Hematopoietic multipotent progenitor cell treated with erythropoietin and hydrocortisone succinate and interleukin-3 and kit ligand, for 17 days (in vitro differentiated cells): Measurements from ENCODE around the gene ALOX5.

Experiments
- DNase-seq: peaks from one replicate; pipeline ENCODE4 v3.0.0-alpha.2; 2015; ENCODE audit warnings: low spot score

The ALOX5 gene

DNA sequence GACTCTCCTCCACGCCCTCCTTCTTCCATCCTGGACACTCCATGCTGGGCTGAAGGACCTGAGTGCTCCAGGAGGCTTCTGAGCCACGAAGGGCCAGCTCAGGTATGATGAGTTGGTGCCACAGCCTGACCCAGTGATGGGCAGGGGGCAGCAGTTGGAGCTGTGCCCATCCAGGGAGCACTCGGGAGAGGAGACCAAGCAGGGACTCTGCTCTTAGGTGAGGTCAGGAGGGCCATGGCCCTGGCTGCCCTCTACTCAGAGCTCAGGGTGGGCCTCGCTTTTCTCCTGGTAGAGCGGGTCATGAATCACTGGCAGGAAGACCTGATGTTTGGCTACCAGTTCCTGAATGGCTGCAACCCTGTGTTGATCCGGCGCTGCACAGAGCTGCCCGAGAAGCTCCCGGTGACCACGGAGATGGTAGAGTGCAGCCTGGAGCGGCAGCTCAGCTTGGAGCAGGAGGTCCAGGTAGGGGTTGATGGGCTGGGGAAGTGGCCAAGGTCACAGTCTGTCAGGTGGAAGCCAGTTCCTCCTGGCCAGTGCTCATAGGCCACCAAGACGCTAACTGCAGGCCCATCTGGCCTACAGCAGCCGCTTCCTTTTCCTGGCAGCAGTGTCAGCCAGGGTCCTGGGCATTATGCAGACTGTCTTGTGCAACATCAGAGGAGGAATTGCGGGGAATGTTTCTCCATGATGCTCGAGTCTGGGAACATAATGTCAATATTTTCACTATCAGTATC, 50.8 kb downstream of the ALOX5 start:
- DNase-seq: no peak

DNA sequence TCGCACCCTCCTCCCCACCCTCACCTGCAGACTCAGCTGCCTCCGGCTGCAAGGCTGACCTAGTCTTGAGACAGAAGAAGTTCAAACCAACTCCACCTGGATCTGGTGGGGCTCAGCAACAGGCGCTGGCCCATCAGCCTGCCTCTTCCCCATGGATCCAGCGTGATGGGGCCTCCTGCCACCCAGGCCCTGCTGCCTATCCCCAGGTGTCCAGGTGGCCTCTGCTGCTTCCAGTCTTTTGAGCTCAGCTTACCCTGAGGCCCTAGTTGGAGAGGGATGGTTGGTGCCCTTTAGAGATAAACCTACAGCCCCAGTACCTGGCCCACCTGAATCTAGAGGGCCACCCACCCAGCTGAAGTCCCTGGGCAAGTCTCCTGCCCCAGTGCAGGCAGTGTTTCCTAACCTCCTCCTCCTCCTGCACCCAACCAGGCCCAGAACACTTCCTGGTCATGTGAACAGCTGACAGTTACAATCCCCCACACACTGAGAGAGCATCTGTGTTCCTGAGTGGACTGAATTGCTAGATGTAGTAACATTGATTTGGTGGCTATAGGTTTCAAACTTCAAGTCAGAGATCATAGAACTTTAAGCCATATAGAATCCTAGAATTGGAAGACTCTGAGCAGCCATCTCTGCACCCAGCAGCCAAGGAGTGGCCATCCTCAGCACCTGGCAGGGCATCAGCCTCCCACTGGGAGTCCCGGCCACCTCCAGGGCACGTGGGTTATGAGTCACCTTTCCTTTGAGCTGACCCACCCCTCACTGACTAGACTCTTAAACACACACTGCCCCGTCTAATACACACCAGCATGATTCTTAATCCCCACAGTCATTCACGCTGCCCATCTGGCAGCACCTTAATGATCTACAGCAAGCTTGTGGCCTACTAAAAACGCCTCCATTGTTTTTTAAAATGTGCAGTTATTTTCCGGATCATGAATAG, 51.9 kb downstream of the ALOX5 start:
- DNase-seq: no peak

DNA sequence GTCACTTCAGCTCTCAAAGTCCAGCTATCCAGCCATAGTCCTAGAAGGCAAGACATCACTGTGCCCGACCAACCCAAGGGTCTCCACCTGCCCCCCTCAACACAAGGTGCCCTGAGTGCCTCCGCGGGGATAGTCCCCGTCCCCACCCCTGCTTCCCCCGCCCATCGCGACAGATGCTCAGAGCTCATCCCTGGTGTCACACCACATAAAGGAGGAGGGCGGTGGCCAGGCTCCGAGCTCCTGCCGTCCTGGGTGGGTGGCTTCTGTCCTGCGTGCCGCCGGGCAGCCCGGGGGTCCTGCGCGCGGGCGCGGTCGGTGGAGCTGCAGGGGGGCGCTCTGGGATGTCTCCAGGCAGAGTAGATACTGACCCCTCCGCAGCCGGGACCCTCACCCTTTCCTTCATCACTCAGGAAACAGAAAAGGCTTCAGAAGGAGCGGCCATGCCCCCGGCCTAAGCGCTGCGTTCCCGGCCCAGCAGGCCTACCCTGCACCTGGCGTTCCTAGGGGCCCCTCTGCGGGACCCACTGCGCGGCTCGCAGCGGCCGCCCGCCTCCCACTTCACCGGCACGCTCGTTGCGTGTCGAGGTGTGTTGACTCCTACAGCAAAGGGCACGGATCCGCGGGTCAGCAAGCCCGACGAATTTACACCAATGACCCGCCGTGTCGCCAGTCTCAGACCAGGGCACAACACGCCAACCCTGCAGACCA, 53.4 kb downstream of the ALOX5 start:
- DNase-seq: no peak

DNA sequence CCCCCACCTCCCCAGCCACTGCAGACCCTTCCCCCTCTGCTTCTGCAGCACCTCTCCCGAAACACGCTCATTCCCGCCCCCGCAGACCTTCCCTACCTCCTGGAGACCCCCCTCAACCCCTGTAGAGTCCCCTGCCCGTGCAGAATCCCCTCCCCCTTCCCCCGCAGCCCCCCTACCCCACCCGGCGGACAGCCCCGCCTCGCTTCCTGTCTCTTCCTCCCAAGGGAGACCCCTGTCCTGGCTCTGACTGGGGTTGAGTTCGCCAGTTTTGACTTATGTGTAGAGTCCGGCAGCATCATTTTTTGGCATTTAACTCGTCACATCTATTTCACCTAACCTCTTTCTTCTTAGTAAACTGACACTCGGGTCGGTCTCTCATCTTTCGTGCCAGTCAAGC, 54.0 kb downstream of the ALOX5 start:
- no peak for DNase-seq

DNA sequence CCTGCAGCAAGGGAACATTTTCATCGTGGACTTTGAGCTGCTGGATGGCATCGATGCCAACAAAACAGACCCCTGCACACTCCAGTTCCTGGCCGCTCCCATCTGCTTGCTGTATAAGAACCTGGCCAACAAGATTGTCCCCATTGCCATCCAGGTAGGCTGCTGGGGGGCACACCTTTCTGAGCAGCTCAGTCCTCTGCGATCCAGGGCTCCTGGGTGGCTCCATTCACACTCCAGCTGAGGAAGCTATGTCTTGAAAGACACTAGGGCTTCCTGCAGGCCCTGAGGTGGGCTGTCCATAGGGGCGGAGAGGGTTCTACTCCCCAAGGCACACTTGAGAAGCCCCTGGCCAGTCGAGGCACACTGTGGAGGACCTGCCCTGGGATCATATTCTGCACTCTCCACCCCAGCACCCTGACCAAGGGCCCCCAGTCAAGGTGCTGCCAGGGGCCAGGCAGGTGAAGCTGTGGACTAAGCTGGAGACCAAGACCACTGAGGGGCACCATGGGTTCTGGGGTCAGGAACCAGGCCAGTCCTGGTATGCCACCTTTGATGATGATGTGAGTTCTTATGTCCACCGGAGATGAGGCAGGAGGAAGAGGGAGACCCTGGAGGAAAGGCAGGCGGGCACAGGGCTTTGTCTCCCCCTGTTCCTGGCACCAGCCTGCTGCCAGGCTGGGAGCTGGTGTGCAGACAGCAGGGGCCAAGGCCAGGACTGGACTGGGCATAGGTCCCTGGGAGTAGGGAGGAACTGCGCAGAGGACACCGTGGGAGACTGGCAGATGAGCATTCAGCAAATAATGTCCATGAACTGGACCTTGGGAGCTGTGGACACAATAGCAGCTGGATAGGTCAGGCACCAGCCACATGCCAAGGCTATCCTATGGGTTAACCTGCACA, 54.8 kb downstream of the ALOX5 start:
- DNase-seq: no peak

DNA sequence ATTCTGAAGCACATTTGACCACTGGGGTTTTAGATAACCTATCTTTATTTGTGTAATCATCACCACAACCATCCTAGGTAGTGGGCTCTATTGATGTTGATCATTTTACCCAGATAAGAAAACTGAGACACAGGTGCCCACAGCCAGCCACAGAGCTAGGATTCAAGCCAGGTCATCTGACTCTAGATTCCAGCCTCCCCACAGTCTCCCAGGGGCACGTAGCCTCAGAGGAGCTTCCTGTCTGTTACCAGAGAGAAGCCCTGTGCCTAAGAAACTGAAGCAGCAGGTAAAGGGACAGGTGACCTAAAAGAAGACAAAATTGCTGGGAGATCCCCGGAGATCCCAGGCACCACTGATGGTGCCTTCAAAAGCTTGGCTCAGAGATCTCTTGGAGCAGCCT, 55.8 kb downstream of the ALOX5 start:
- DNase-seq: no peak

DNA sequence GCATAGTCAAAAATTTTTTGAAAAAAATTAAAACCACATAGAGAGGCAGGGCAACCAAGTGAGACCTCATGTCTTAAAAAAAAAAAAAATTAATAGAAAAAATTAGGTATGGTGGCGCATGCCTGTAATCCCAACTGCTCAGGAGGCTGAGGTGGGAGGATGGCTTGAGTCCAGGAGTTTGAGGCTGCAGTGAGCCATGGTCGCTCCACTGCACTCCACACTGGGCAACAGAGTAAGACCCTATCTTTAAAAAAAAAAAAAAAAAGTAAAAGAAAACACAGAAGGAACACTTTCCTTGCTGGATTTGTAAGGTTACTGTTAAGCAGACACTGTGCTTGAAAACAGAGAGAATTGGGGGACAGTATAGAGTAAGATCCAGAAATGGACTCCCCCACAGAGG, 58.1 kb downstream of the ALOX5 start:
- no peak for DNase-seq

DNA sequence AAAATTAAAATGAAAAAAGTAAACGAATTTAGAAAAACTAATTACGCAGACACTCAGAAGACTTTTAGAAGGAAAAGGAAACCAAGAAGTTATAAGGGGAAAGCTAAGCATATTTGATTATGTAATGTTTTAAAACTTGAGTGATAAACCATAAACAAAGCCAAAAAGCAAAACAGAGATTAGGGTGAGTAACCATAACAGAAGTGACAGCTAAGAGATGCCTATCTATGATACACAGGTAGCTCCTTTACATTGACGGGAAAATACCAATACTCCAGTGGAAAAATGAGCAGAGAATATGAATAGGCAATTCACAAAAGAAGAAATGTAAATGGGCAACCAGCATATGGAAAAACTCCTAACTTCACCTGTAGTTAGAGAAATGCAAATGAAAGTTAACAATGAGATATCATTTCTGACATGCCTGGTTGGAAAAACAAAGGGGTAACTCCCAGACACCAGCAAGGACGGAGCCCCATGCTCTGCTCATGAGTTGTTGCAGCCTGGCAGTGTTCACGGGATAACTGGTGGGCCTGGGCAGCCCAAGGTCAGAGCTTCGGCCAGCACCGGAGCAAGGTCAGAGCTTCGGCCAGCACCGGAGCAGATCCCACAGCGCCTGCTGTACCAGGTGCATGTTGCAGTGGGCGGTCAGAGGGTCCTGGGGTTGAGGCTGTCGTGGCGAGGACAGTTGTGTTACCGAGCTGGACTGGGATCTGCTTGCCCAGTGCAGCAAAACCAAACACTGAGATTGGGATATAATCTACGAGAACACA, 58.9 kb downstream of the ALOX5 start:
- DNase-seq: no peak

DNA sequence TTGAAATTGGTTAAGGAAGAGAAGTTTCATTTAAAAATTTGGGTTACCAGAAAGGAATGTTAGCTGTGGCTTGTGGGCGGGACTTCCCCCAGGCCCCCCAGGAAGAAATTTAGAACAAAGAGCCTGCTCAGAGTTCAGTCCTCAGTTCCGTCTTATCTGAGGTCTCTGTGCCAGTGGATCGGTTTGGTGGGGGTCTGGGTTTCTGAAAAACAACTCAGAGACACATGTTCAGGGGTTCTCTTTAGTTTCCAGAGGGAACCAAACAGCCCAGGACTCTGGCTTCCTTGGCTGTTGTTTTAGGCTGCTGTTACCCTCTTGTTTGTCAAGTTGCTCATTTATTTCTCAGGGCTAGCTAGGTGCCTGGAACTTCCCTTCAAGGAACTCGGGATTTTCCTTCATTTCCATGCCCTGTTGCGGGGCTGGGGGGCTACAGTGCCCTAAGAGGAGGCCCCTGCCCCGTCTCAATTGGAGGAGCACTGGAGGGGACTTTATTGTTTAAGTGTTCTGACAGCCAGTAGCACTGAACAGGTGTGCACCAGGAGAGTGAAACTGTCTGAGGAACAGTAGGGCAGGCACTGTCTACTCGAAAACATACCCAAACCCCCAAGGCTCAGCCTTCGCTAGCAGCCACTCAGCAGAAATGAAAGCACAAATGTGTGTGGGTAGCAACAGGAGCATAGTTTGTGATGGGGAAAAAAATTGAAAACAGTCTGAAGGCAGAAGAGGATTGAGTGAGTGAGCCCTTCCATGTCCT, 59.9 kb downstream of the ALOX5 start:
- no peak for DNase-seq

DNA sequence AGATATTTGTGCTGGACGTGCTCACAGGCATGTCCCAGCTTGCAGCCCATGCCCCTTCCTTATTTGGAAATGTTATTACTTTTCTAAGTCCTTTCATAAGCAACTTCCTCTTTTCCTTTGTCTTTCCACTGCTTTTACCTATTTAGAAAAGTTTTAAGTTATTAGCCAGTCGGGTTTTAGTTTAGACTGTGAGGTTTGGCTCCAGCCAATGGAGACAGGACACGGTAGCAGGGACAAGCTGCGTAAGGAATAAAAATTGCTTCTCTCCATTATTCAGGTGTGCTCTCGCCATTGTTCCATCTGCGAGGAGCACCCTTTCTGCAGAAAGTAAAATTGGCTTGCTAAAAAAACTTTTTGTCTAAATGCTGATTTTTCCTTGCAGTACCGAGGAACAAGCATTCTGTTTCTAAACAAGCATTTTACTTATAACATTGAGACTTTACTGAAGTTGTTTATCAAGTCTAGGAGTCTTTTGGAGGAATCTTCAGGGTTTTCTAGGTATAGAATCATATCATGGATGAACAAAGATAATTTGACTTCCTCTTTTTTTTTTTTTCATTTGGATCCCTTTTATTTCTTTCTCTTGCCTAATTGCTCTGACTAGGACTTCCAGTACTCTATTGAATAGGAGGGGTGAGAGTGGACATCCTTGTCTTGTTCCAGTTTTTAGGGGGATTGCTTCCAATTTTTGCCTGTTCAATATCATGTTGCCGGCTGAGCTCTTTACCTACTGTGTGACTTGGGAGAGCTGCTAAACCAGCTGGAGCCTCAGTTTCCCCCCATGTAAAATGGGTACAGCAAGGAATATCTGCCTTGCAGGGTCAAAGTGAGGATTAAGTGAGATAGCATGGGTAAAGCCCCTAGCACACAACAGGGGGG, 63.8 kb downstream of the ALOX5 start:
- no peak for DNase-seq

DNA sequence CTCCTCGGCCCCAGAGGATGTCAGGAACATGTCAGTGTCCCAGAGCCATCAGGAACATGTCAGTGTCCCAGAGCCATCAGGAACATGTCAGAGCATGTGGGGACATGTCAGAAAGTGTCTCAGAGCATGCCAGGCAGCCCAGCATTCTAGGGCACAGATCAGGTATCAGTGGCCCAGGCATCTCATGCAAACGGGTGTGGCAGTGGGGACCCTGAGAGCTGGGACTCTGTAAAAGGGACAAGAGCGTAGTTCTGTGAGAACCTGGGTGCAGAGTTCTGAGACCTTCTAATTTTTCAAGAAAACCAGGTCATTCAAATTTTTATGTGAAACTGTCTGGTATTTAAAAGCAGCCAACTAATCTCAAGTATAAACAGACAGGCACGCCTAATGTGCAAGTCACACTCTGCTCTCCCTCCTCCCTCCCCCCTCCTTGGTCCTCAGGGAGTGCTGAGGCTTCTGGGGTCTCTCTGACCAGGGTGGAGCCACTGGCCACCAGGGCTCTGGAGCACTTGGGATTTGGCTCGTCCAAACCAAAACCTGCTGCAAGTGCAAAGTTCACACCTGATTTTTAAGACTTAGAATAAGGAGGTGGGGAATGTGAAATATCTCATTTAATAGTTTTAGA, 64.6 kb downstream of the ALOX5 start:
- peak; percentile 66 for DNase-seq

DNA sequence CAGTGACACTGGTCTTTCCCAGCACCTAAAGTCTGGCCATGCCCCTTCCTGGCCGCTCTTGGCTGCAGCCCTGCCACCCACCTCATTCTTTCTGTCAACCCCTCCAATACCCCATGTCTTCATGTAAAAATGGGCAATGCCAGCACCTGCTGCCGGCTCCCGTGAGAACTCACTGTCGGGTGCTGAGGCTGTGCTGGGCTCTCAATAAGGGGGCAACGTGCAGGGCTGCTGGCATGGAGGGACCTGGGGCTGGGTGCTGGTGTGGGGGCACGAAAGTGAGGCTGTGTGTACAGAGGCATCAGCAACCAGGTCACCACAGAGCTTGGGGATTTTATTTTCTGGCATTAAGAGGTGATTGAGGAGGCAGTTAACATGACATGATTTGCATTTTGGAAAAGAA, 65.3 kb downstream of the ALOX5 start:
- DNase-seq: no peak

DNA sequence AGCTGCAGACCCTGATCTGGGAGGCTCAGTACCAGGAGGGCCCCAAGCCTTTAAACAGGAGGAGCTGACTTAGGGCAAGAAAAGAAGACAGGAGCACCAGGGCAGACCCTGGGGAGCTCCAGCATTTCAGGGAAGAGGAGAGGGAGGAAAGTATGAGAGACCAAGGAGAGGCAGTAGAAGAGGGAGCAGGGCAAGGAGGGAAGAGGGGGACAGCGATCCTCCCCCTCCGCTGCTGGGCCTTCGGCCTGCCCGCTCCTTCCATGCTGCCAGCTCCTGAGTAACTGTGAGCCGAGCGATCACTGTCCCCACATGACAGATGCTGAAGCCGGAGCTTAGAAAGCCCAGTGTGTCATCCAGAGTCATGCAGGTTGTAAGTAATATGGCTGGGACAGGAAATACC, 65.9 kb downstream of the ALOX5 start:
- no peak for DNase-seq

DNA sequence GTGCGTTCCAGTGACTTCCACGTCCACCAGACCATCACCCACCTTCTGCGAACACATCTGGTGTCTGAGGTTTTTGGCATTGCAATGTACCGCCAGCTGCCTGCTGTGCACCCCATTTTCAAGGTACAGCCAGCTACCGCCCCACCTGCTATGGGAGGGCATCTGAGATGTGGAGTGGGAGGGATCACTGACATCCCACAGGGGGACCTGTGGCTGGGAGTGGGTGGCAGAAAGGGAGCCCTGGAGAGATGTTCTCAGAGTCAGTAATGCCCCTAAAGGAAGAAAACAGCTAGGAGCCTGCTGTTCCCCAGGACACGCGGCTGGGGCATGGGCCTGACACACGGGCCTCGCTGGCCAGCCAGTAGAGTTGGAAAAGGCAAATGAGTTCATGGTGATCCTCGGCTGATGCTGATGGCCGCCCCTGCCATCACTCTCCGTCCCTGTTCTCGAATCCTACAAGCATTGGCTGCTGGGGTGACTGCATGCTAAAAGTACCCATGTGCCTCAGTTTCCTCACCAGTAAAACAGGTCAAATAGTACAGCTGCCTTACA, 66.6 kb downstream of the ALOX5 start:
- no peak for DNase-seq

DNA sequence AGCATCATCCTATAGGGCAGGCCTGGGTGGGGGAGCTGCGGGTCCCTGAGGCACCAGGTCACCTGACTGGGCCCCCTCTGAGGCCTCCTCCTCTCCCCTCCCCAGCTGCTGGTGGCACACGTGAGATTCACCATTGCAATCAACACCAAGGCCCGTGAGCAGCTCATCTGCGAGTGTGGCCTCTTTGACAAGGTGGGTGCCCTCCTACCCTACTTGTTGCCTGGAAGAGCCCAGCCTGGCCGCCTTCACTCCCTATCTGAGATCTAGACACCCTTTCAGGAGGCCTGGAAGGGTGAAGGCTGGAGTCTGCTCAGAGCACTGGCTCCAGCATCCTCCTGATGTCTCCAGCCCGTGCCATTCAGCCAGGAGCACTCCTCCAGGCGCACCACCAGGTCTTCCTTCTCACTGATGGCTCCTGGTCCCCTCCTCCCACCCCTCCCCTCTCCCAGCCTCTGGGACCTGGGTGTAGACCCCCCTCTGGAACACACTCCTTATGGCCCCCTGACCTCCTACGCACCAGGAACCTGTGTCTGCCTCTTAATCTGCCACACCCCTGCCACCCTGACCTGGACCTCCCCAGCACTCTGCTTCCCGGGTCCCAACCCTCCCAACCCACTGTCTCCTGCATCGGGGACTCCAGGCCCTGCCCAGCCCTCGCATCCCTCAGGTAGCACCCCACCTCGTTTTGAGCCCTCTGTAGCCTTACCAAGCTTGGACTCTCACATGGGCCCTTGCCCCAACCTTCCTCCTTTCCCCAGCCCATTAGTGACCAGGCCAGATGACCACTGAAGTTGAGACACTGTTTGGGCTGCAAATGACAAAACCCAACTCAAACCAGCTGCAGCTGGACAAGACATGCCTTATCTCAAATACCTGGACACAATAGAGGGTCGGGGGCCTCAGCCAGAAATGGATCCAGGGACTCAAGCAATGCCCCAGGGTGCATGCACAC, 67.5 kb downstream of the ALOX5 start:
- no peak for DNase-seq

DNA sequence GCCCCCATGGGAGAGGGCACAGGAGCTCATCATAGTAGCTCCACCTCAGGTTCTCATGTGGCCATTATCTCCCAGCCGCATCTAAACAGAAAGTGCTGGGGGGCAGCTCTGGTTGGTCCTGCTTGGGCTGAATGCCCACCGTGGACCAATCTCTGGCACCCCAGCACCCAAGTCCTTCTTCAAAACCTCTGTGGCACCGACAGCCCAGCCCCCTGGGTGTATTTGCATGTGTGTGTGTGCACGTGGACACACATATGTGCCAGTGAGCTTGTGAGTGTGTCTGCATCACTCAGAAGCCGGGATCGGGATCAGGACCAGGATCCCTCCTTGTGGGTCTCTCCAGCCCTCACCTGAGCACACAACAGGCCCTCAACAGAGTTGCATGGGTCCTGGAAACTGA, 68.2 kb downstream of the ALOX5 start:
- DNase-seq: no peak

DNA sequence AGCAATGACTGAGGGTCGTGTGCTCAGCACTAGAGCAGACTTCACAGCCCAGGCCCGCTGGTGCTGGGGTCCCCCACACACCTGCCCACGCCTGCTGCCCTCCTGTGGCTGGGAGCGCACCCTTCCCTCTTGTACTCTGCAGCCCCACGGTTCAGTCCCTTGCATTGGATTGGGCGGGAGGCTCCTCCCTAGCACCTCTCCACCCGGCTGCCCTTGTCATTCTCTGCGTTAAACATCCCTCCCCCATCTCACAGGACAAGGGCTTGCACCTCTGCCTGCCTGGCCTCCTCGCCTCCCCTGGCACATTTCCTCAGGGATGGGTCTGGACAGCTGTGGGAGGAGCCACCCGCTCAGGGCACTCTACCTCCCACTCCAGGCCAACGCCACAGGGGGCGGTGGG, 68.6 kb downstream of the ALOX5 start:
- no peak for DNase-seq
